HG03066 (cell line): Measurements from ENCODE around the gene LGALS9B.
"Not testable (repeated sequence)": the region's sequence is repeated elsewhere in the genome, so short reads cannot be mapped to it uniquely, and the experiment has no call there.

Experiments used
- ATAC-seq: cut with Tn5 transposase; IDR thresholded peaks from one replicate; pipeline ENCODE4 v1.9.1; 2021; ENCODE audit warnings: low read depth; ENCODE audit not compliant: unreplicated experiment

LGALS9B gene

DNA sequence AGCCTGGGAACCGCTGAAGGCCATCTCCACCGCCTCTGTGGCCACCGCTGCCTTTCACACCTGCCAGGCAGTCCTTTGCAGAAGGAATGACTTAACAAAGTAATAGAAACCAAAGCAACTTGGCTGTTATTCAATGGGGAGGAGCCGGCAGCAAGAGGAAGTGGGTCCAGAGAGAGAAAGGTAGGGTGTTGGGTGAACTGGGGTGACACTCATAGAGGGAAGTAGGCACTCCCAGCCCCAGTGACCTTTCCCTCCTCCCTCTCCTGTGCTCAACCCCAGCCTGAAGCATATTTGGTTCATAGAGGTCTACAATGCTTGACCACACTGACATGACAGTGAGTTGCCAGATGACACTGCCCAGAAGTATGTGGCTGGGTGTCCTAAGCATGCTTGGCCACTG is at the start of gene LGALS9B:
Gene LGALS9B, minus strand, starts transcription at position 93 of the 400 bp plus-strand sequence. Its CDS starts 69 bp downstream, at position 24.
- ATAC-seq, result peak; percentile 82

DNA sequence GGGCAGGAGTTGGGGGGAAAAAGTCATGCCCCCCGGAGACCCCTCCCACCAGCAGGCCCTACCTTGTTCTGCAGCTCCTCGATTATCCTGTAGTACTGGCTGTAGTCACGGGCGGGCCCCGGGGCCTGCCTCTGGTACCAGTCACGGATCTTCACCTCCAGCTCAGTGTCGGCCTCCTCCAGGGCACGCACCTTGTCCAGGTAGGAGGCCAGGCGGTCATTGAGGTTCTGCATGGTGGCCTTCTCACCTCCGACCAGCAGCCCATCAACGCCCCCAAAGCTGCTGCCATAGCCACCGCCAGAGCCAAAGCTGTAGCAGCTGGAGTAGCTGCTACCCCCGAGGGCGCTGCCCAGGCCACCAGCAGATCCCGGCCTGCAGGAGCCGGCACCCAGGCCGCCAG is 49.6 kb upstream of the LGALS9B start:
- ATAC-seq, result not testable (repeated sequence)

- ATAC-seq, result not testable (repeated sequence)
These were observed 47.8 kb upstream of the LGALS9B start for GRCh38 chr17:20515099-20515498.

DNA sequence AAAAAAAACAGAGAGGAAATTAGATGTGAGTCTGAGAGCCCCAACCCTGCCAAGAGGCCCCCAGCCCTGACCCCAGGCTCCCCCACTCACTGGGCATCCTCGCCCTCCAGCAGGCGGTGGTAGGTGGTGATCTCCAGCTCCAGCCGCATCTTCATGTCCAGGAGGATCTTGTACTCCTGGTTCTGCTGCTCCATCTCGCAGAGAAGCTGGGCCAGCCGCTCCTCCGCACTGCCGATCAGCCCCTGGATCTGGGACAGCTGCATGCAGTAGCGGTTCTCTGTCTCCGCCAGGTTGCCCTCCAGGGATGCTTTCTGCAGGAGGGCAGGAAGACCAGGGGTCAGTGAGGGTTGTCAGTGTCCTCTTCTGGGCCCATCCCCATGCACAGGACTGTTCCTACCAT is 46.2 kb upstream of the LGALS9B start:
- ATAC-seq, result not testable (repeated sequence)

- not testable (repeated sequence) for ATAC-seq
These were observed 45.0 kb upstream of the LGALS9B start for GRCh38 chr17:20512378-20512777.

DNA sequence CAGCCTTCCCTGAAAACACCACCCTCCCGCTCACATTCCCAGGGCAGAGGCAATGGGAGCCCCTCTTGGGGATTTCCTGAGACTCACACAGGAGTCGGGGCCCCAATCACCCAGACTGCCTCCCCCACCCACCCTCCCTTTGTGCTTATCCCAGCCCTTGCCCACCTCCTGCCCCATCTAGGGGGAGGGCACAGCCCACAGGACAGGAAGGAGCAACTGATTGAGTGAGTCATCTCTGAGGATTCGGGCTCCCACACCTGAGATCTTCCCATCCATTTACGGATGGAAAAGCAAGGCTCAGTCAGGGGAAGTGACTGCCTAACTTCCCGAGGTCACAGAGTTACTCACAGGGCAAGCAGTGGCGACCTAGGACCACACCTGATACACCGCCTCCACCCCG is 44.4 kb upstream of the LGALS9B start:
- not testable (repeated sequence) for ATAC-seq

GRCh38 chr17:20505333-20505732 is 38.0 kb upstream of the LGALS9B start:
- not testable (repeated sequence) for ATAC-seq

DNA sequence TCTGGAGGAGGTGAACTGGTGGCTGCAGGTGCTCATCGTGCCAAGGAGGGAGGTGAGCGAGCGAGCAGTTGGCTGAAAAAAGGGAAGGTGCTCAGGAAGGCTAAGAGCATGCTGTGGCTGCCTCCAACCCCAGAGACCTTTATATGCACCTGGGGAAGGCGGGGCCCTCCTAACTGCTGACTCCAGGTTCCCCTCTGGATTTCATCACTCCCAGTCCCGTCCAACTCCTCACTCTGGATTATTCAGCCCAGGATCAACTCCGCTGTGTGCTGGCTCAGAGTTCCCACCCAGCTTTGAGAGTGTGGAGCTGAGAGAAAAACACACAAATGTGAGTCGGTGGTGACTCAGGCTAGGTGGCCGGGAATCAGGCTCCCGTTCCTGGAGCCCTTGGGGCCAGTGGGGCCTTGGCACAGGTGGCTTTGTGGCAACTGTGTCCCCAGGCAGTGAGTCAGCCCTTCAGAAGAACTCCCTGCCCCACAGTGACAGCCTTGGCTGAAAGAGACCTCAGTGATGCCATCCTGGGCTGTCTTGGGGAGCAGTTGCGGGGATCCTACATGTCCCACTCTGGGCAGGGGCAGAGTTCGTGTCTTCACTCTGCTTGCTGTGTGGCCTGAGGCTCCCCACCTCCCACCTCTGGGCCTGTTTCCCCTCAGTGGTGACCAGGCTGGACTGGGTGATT is 37.2 kb upstream of the LGALS9B start:
- not testable (repeated sequence) for ATAC-seq

DNA sequence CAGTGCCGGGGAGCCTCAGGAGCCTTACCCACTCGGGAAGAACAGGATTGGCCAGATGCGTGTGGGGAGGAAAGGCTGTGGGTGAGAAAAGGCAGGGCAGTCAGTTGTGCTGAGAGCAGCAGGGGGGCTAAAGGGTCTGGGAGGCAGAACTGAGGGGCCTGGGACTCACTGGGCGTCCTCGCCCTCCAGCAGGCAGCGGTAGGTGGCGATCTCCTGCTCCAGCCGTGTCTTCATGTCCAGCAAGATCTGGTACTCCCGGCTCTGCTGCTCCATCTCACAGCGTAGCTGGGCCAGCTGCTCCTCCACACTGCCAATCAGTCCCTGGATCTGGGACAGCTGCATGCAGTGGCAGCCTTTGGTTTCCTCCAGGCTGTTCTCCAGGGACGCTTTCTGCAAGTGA is 34.6 kb upstream of the LGALS9B start:
- ATAC-seq, result not testable (repeated sequence)

- ATAC-seq, result not testable (repeated sequence)
These were observed 33.0 kb upstream of the LGALS9B start for GRCh38 chr17:20500346-20500745.

DNA sequence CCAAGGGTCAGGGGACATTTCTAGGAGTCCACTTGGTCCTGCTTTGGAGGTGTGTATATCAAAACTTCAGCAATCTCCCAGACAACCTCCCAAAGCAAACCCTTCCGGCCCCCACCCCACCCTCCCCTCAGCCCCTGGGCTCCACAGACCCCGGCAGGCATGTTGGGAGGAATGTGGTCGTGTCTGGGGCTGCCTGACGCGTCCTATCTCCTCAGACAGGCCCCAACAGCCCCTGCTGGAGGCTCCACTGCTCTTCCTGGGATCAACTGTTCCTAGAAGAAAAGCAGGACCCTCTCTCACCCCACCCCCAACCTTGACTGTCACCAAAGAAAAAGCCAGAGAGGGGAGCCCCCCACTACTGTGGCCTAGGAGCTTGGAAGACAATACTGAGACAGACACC is 28.1 kb upstream of the LGALS9B start:
- ATAC-seq, result not testable (repeated sequence)

- ATAC-seq, result not testable (repeated sequence)
These were observed 27.4 kb upstream of the LGALS9B start for GRCh38 chr17:20494735-20495134.

DNA sequence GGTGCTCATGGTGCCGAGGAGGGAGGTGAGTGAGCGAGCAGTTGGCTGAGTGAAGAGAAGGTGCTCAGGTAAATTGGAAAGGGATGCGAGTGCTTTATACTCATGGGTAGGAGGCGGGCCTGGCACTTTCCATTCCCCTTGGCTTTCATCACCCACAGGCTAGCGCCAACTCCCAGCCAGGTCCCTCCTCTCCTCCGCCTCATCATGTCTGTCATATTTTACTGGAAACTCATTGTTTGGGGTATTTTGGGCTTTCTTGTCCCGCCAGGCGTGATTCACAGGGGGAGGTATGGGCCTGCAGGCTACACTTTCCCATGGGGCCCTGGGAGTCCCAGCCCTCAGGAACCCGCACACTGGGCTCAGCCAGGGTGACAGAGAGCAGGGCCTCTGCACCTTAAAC is 26.8 kb upstream of the LGALS9B start:
- ATAC-seq, result not testable (repeated sequence)

DNA sequence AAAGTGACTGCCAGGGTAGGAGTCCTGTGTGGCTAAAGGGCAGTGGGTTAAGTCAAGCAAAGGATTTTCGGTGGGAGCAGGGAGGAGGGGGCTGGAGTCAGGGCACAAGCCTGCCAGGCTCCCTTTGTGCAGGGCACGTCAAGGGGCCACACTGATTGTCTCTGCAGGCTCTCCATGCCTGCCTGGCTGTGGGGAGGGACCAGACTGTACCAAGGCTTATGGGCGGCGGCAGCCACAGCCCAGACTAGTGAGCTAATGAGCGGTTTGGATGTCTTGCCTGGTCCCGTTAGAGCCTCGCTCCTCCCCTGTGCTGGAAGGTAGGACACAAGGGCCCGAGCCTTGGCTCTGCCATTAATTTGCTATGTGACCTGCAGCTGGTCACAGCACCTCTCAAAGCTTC is 25.6 kb upstream of the LGALS9B start:
- ATAC-seq, result not testable (repeated sequence)

DNA sequence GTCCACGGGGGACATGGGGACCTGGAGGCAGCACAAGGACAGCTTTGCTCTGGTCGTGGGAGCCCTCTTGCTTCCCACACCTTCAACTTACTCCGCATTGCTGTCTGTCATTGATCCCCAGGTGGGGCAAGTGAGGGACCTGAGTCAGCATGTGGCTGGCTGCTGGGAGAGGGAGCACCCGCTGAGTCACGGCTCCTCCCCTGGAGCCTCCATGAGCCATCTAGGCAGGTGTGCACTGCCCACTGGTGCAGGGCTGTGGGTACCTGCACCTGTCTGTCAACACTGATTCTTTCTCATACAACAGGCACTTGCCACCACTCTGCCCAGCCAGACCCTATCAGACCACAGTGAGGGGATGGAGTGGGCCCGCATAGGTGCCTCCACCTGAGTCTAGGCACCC is 24.8 kb upstream of the LGALS9B start:
- ATAC-seq, result not testable (repeated sequence)

DNA sequence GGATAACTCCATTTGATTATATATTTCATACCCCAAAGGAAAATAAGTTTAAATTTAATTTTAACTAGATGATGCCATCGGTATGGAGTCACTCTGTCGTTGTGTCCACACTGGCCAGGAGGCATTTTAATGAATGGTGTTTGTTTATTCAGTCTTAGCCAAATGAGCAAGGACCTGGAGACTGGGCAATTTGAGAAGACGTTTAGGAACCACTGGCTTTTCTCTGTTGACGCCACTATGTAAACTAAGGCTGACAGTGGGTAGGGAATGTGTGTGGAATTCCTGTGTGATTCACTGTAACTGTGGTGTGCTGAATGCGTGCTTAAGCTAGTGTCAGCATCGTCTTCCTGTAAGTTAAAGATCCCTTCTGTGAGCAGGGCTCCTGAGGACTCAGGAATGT is 17.6 kb upstream of the LGALS9B start:
- not testable (repeated sequence) for ATAC-seq

- ATAC-seq, result not testable (repeated sequence)
These were observed 12.7 kb upstream of the LGALS9B start for GRCh38 chr17:20479889-20480591.

- not testable (repeated sequence) for ATAC-seq
These were observed 10.2 kb upstream of the LGALS9B start for GRCh38 chr17:20477398-20478071.

GRCh38 chr17:20475137-20475831 is 7.9 kb upstream of the LGALS9B start:
- ATAC-seq, result not testable (repeated sequence)

- not testable (repeated sequence) for ATAC-seq
These were observed 6.7 kb upstream of the LGALS9B start for GRCh38 chr17:20474081-20474480.

DNA sequence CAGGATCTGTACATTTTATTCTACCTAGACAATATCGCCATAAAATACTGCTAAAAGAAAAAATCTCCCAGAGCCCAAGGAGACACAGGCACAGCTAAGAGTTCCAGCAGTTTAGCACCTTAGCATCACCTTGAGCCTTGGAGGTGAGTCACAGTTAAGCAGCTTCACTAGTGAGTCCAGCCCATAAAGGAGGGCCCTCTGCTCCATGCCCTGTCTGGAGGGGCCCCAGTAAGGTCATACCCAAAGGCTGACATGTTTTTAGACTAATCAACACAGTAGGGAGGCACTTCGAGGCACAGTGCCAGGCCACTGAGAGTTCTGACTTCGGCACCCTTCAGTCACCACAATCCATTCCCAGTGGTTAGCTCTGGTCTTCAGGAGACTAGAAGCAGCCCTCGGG is 2.6 kb upstream of the LGALS9B start:
- ATAC-seq, result not testable (repeated sequence)
